SU-DHL-6 (cell line): ENCODE measurements around the gene NOX3.

Experiments used
- EZH2phosphoT487 ChIP-seq: fragments of 200-600 bp; sonication (generic), shearing (Covaris generic); conservative IDR thresholded peaks from 2 replicates; pipeline ENCODE4 v1.6.1; 2018; ENCODE audit warnings: mild to moderate bottlenecking, antibody characterized with exemption, low read length, moderate library complexity, mixed read lengths
- TF ChIP-seq, protein P1 (sequence below): fragments of 200-600 bp; sonication (generic); IDR thresholded peaks from one replicate; pipeline ENCODE4 v1.5.1; 2017; ENCODE audit warnings: antibody characterized with exemption, mild to moderate bottlenecking, low read length, moderate library complexity; ENCODE audit not compliant: insufficient read depth, poor library complexity, severe bottlenecking

- no peak for TF ChIP-seq EZH2phosphoT487
- TF ChIP-seq, protein P1, sequence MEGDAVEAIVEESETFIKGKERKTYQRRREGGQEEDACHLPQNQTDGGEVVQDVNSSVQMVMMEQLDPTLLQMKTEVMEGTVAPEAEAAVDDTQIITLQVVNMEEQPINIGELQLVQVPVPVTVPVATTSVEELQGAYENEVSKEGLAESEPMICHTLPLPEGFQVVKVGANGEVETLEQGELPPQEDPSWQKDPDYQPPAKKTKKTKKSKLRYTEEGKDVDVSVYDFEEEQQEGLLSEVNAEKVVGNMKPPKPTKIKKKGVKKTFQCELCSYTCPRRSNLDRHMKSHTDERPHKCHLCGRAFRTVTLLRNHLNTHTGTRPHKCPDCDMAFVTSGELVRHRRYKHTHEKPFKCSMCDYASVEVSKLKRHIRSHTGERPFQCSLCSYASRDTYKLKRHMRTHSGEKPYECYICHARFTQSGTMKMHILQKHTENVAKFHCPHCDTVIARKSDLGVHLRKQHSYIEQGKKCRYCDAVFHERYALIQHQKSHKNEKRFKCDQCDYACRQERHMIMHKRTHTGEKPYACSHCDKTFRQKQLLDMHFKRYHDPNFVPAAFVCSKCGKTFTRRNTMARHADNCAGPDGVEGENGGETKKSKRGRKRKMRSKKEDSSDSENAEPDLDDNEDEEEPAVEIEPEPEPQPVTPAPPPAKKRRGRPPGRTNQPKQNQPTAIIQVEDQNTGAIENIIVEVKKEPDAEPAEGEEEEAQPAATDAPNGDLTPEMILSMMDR: no peak
These were observed 60.3 kb downstream of the NOX3 start for GRCh38 chr6:155395339-155395738.
